Putamen (tissue), 1 donor: ENCODE results near the gene SLC25A26.
"Not testable (repeated sequence)": the region's sequence is repeated elsewhere in the genome, so short reads cannot be mapped to it uniquely, and the experiment has no call there.

ENCODE experiments used
- DNase-seq: peaks from one replicate; pipeline ENCODE4 v3.0.0-alpha.2; 2016; ENCODE audit warnings: low spot score

Gene SLC25A26

GRCh38 chr3:66270288-66270687 lies 49.5 kb downstream of the SLC25A26 start:
- no peak for DNase-seq

- no peak for DNase-seq
These were observed 49.9 kb downstream of the SLC25A26 start for GRCh38 chr3:66270701-66271100.

GRCh38 chr3:66271231-66271630 lies 50.4 kb downstream of the SLC25A26 start:
- no peak for DNase-seq

GRCh38 chr3:66272016-66272415 lies 51.2 kb downstream of the SLC25A26 start:
- DNase-seq = no peak

- DNase-seq = not testable (repeated sequence)
These were observed 54.0 kb downstream of the SLC25A26 start for GRCh38 chr3:66274837-66275236.

GRCh38 chr3:66276705-66277274 lies 56.0 kb downstream of the SLC25A26 start:
- peak; percentile 77 for DNase-seq

GRCh38 chr3:66279168-66279567 lies 58.4 kb downstream of the SLC25A26 start:
- DNase-seq = no peak

- no peak for DNase-seq
These were observed 59.5 kb downstream of the SLC25A26 start for GRCh38 chr3:66280304-66280703.

- DNase-seq = not testable (repeated sequence)
These were observed 71.1 kb downstream of the SLC25A26 start for GRCh38 chr3:66291922-66292321.

- DNase-seq = no peak
These were observed 76.6 kb downstream of the SLC25A26 start for GRCh38 chr3:66297260-66297873.

- DNase-seq = no peak
These were observed 77.1 kb downstream of the SLC25A26 start for GRCh38 chr3:66297900-66298299.

- no peak for DNase-seq
These were observed 77.8 kb downstream of the SLC25A26 start for GRCh38 chr3:66298591-66298990.

GRCh38 chr3:66299085-66299484 lies 78.3 kb downstream of the SLC25A26 start:
- DNase-seq = not testable (repeated sequence)

- no peak for DNase-seq
These were observed 79.1 kb downstream of the SLC25A26 start for GRCh38 chr3:66299891-66300290.

- DNase-seq = no peak
These were observed 81.5 kb downstream of the SLC25A26 start for GRCh38 chr3:66302288-66302687.

- DNase-seq = no peak
These were observed 82.7 kb downstream of the SLC25A26 start for GRCh38 chr3:66303491-66303901.

- DNase-seq = no peak
These were observed 83.5 kb downstream of the SLC25A26 start for GRCh38 chr3:66304293-66304692.

GRCh38 chr3:66306086-66306485 lies 85.3 kb downstream of the SLC25A26 start:
- not testable (repeated sequence) for DNase-seq

- not testable (repeated sequence) for DNase-seq
These were observed 86.2 kb downstream of the SLC25A26 start for GRCh38 chr3:66306991-66307390.

GRCh38 chr3:66312039-66312438 lies 91.2 kb downstream of the SLC25A26 start:
- DNase-seq = no peak

GRCh38 chr3:66314455-66314854 lies 93.7 kb downstream of the SLC25A26 start:
- no peak for DNase-seq

GRCh38 chr3:66317750-66318376 lies 97.1 kb downstream of the SLC25A26 start:
- DNase-seq = peak; percentile 11

- DNase-seq = no peak
These were observed 99.6 kb downstream of the SLC25A26 start for GRCh38 chr3:66320390-66320789.

GRCh38 chr3:66322436-66322835 lies 101.6 kb downstream of the SLC25A26 start:
- no peak for DNase-seq
